GM21717 (cell line): ENCODE measurements around the gene AP1B1.

Experiments
- ATAC-seq: cut with Tn5 transposase; IDR thresholded peaks from one replicate; pipeline ENCODE4 v1.9.1; 2021; ENCODE audit warnings: mild to moderate bottlenecking, moderate library complexity; ENCODE audit not compliant: unreplicated experiment

AP1B1 gene

DNA sequence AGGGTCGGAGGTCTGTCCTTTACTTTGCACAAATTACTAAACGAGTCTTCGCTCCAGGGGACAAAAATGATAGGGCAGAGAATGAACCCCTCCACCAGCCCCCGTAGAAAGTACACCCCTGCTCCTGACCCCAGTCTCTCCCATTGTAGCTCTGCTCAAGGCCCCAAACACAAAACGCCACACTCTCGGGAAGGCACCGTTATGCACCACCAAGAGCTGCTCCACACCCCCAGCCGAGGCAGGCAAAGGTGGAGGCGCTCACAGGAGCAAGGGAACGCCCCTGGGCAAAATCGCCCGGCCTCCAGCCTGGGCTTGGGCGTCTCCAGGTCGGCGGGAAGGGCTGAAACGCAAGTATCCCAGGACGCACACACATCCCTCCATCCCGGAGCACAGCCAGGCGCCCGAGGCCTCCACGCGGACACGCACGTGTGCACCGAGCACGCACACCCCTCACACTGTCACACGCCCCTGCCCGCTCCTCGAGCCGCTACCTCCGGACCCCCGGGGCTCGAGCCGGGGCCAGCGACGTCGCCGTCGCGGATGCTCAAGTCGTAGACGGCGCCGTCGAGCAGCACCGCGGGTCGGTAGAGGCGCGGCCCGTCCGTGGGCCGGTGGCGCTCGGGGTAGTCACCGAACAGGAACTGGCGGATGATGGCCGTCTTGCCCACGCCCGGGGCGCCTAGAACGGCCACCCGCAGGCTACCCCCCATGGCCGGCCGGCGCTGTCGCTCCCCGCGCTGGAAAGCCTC is 73.7 kb downstream of the AP1B1 start:
- no peak for ATAC-seq

GRCh38 chr22:29313576-29314466 is 74.5 kb downstream of the AP1B1 start:
- no peak for ATAC-seq

GRCh38 chr22:29313126-29313575 is 75.2 kb downstream of the AP1B1 start:
- no peak for ATAC-seq

DNA sequence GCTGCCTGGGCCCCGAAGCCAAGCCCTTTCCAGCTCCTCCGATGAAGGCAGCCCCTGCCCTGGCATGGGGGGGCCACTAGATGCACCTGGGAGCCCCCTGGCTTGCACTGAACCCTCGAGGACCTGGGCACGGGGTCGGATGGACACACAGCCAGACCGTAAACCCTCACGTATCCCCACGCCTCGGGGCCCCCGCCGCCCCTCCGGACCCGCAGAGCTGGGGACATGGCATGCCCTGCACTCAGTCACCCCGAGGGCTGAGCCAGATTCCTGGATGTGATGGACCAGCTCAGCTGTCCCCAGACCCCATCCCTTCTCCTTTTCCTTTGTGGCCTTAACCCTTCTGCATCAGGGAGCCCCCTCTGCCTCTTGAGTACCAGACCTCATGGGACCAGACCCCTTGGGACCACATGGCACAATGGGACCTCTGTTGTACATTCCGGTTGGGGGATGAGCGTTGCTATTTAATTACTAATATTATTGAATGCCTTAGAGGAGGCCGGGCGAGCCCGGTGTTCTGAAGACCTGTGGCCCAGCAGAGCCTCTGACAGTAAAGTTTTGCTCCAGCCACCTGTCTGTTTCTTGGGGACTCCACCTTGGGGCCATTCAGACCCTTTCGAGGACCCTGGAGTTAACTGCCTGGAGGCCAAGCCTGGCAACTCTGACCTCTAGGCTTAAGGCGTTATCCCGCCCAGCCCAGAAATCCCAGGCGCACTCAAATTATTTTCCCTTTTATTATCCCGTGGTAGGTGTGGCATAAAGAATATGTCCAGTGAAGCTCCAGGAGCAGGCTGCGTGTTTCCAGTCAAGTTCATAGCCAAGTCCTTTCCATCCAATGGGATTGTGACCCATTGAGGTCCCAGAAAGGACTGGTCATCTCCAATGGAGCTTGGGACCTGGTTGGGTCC is 75.9 kb downstream of the AP1B1 start:
- ATAC-seq, result no peak

- ATAC-seq, result no peak
These were observed 76.7 kb downstream of the AP1B1 start for GRCh38 chr22:29311464-29312217.

DNA sequence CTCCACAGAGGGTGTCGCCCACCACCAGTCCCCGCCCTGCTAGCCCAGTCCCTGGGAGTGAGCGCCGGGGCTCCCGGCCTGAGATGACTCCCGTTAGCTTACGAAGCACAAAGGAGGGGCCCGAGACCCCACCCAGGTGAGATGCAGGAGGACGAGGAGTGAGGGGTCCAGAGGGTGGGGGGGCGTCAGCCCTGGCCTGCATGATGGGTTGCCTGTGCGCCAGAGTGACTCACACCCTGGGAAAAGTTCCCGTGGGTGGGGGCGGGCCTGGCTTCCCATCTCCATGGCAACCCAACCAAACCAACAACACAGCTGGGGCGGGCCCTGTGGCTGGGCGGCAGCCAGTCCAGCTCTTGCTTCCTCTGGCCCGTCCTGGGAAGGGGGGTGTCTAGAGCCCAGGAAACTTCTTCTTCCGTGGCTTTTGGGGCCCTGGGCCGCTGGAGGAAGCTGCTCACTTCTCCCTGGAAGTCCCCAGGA is 77.5 kb downstream of the AP1B1 start:
- no peak for ATAC-seq

DNA sequence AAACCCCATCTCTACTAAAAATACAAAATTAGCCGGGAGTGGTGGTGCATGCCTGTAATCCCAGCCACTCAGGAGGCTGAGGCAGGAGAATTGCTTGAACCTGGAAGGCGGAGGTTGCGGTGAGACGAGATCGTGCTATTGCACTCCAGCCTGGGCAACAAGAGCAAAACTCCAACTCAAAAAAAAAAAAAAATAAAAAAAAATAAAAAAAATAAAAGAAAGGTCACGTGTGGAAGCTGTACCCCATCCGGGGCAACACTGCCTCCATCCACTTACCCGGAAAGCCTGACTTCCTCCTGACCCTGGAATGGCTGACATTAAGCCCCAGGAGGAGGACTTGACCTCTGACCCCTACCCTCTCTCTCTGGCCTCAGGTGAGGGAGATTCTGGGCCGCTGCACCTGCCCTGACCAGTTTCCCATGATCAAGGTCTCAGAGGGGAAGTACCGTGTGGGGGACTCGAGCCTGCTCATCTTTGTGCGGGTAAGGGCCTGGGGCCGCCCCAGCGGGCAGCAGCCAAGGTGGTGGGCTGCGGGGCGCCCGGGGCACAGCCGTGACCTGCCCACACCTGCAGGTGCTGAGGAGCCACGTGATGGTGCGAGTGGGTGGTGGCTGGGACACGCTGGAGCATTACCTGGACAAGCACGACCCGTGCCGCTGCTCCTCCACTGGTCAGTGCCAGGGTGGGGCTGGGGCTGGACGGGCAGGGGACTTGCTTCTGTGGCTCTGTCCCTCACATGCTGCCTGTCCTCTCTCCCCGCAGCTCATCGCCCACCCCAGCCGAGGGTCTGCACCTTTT is 78.1 kb downstream of the AP1B1 start:
- no peak for ATAC-seq

- ATAC-seq, result no peak
These were observed 78.9 kb downstream of the AP1B1 start for GRCh38 chr22:29309332-29310064.

DNA sequence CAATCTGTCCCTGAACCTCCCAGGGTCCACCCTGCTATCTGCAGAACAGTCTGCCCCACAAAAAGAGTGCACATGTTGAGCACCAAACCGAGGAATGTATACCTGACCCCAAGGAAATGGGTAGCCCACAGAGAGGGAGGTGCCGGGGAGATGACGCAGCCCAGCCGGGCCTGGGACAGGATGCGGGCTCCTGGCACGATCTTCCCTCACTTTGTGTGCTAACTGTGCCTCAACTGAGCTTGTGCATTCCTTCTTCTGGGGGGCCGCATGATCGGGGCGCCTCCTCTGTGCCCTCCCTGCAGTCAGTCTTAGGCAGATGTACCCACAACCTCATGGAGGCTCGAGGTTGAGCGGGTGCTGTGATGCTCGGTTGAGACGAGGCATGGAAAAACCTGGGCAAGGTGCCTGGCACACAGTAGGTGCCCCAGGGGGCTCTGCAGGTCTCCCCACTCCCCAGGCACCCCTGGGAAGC is 79.5 kb downstream of the AP1B1 start:
- no peak for ATAC-seq

GRCh38 chr22:29308148-29308790 is 80.1 kb downstream of the AP1B1 start:
- no peak for ATAC-seq

DNA sequence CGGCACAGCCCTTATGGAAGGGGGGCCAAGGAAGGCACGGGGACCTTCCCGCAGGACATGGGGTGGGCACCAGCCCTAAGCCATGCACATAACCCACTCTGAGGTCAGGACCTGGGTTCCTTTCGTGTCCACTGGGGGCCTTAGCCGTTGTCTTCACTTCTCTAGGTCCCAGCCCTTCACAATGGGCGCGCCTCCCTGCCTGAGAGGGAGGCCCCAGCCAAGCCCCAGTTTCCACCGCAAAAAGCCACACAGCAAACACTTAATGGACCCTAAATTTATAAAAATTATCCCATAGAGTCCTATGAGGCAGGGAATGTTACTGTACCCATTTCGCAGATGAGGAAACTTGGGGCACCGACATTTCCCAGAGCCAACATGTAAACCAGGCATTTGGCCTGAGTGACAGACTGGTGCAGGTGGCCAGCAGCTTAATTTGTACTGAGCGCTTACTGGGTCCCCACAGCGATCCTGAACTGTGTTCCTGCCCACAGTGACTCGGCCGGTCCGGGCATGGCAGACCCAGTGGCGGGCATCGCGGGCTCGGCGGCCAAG is 80.7 kb downstream of the AP1B1 start:
- ATAC-seq, result no peak

GRCh38 chr22:29306835-29307595 is 81.4 kb downstream of the AP1B1 start:
- ATAC-seq, result no peak

DNA sequence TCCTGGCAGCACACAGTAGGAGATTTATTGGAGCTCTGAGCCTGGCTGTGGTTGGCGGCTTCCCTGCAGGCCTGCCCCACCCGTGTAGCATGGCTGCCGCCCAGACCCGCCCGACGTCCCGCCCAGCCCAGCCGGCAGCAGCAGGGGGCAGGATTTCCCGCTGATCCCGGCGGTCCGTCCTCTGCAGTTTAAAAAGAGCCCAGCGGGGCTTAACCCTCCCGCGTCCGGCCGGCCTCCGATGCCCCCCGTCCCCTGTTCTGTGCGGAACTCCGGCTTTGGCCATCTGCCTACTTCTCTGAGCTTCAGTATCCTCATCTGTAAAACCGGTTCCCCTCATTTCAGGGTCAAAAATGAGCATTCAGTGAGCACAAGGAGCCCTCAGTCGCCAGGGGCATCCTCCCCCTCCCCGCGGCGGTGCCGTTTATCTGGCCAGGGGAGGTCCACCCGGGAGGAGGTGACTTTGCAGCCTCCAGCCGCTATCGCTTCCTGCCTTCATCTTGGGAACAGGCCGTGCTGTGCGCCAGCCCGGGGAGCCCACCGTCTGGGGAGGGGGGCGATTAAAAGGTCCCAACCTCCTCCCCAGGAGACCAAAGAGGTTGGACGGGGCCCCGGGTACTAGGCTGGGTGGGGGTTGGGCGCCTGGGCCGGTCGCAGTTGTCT is 82.1 kb downstream of the AP1B1 start, which contains the start of gene GAS2L1:
Gene GAS2L1 (plus strand): TSS at position 476 of the 660 bp plus-strand sequence. CDS start 1,456 bp downstream, outside the sequence.
- no peak for ATAC-seq

DNA sequence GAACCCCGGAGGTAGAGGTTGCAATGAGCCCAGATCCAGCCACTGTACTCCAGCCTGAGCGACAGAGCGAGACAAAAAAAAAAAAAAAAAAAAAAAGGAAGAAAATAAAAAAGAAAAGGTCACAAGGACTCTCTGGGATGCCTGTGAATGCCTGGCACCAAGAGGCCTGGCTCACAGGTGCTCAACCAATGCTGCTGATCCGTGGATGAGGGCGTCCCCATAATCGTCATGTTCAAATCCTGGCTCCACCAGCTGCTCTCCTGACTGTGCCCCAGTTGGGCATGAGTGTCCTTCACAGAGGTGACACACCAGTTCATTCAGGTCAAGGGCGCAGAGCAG is 82.6 kb downstream of the AP1B1 start:
- ATAC-seq, result no peak

DNA sequence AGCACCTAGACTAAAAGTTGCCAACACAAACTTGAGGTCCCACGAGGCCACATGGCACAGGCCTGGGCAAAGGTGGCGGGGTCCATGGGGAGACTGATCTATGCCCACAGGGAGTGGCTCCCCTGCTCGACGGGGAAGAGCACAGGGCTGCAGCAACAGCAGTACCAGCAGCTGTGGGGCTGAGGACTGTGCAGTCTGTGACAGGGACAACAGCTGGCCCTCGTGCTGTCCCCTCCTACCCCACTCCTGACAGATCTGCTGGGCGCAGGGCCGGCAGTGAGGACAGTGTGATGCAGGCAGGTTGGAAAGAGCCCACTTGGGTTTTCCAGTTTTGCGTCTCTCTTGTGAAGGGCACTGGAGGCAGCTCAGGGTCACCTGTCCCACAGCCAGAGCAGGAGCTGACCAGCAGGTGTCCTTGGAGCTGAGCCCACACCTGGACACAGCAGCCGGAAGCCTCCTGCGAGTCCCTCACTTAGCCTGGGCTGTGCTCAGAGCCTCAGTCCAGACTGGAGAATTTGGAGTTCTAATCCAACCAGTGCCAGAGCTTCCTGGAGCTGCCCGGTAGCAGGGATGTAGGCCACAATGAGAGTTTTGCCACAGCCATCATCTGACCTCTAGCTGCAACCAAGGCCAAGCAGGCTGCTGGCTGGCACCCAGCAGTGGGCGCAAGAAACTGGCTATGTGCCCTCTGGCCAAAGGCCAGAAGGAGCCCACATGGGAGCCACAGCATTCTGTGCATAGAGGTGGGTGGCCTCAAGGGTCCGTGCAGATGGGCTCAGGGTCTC is 85.5 kb downstream of the AP1B1 start:
- no peak for ATAC-seq

DNA sequence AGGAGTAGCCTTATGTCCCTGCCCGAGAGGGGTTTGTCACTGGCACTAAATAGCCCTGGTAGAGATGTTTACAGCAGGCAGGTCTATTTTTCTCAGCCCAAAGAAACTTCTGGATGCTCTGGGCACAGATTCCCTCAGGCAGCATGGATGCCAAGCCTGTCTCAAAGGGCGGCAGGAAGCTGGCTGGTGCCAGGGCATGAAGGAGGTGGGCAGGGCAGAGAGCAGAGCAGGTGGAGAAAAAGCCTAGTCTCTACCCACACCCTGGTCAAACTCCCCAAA is 86.0 kb downstream of the AP1B1 start:
- no peak for ATAC-seq
